K562 (cell line): ENCODE results near the gene SBDS. TPM values are rescaled to one million over a fixed set of nuclear protein-coding genes. Genes with fewer than 3 reads are reported as not detected.
"Not testable (repeated sequence)": the region's sequence is repeated elsewhere in the genome, so short reads cannot be mapped to it uniquely, and the experiment has no call there.

Source experiments
- ATAC-seq: fragments of 200-7000 bp; cut with Tn5 transposase; 3 replicates; pipeline ENCODE4 v1.9.1; 2020; ENCODE audit warnings: moderate library complexity
- BruUV-seq: library from RNA; stranded (reverse); fragments of 400-500 nt; replicated peaks from 2 replicates; lab custom pipeline; 2021; lab: Mats Ljungman, UMichigan
- CTCF ChIA-PET: fragments of 300-600 bp; formaldehyde crosslinking; extraction: SDS; loops from one replicate; lab custom pipeline; 2021; ENCODE audit warnings: low intra/inter-chr PET ratio; lab: Yijun Ruan, JAX
- POLR2A ChIA-PET: fragments of 300-600, 350-650 bp; sonication (Branson Sonifier 250); formaldehyde crosslinking; extraction: SDS; loops from one replicate; lab custom pipeline; 2021; ENCODE audit warnings: antibody characterized with exemption, inconsistent platforms; lab: Yijun Ruan, JAX
- DNase-seq, 4 experiments: peaks; one replicate each; pipeline versions ENCODE4 v3.0.0 to v3.0.0-alpha.2; 2011 to 2018; ENCODE audit warnings: low spot score in 3 of 4, mixed read lengths in 3 of 4; ENCODE audit errors: extremely low read depth in 1 of 4
- FAIRE-seq: peaks from 2 replicates; lab custom pipeline; 2011; peaks lifted over from hg19 to GRCh38; lab: Jason Lieb, UNC
- H2AFZ ChIP-seq: 2 replicates; pipeline ENCODE4 v1.6.0; 2011; ENCODE audit warnings: low read depth, low read length, control low read depth, inconsistent platforms
- H3K27ac ChIP-seq: fragments of 200-600 bp; 3 replicates; pipeline ENCODE4 v1.8.0; 2011; ENCODE audit warnings: low read depth, mild to moderate bottlenecking, control low read depth, inconsistent platforms, low read length, moderate library complexity, mixed read lengths; ENCODE audit errors: extremely low read depth
- H3K27me3 ChIP-seq, 2 experiments: fragments of 300-600 bp in 1 of 2; 2 replicates in 1 of 2; 3 replicates in 1 of 2; pipeline versions ENCODE4 v1.6.0 to v1.8.0; 2011; ENCODE audit warnings: inconsistent platforms in 2 of 2, low read length in 2 of 2, mild to moderate bottlenecking in 1 of 2, mixed read lengths in 1 of 2, moderate library complexity in 1 of 2; ENCODE audit not compliant: control insufficient read depth in 2 of 2, insufficient read depth in 2 of 2
- H3K36me3 ChIP-seq: fragments of 300-600 bp; 3 replicates; pipeline ENCODE4 v1.8.0; 2011; ENCODE audit warnings: mild to moderate bottlenecking, low read length, inconsistent platforms; ENCODE audit not compliant: control insufficient read depth, insufficient read depth
- H3K4me1 ChIP-seq, 2 experiments: fragments of 200-600 bp in 1 of 2; replicated peaks in 1 of 2; 2 replicates in 1 of 2; 3 replicates in 1 of 2; pipeline versions ENCODE4 v1.5.1 to v1.8.0; 2011; ENCODE audit warnings: inconsistent platforms in 2 of 2, low read length in 2 of 2, mild to moderate bottlenecking in 1 of 2, mixed read lengths in 1 of 2, moderate library complexity in 1 of 2; ENCODE audit not compliant: control insufficient read depth in 2 of 2, insufficient read depth in 2 of 2
- H3K4me2 ChIP-seq: 2 replicates; pipeline ENCODE4 v1.6.1; 2011; ENCODE audit warnings: low read length, control low read depth, inconsistent platforms, mixed read lengths; ENCODE audit not compliant: insufficient read depth
- H3K4me3 ChIP-seq: fragments of 200-600 bp; sonication (generic), shearing (Covaris generic); 2 replicates; pipeline ENCODE4 v1.5.1; 2016; ENCODE audit warnings: control low read depth, inconsistent platforms
- H3K79me2 ChIP-seq: fragments of 200-600 bp; 3 replicates; pipeline ENCODE4 v1.8.0; 2011; ENCODE audit warnings: low read length, inconsistent platforms; ENCODE audit not compliant: control insufficient read depth, insufficient read depth
- H3K9ac ChIP-seq, 2 experiments: 2 replicates each; pipeline versions ENCODE4 v1.6.0 to v1.6.1; 2011; ENCODE audit warnings: low read depth in 2 of 2, low read length in 2 of 2, control low read depth in 1 of 2, inconsistent platforms in 1 of 2, mild to moderate bottlenecking in 1 of 2, mixed read lengths in 1 of 2; ENCODE audit not compliant: insufficient read depth in 1 of 2
- H3K9me1 ChIP-seq: one replicate; pipeline ENCODE4 v1.6.0; 2011; ENCODE audit warnings: inconsistent platforms, mild to moderate bottlenecking, low read length, moderate library complexity; ENCODE audit not compliant: control insufficient read depth, insufficient read depth
- H3K9me3 ChIP-seq: replicated peaks from 2 replicates; pipeline ENCODE4 v1.5.1; 2011; ENCODE audit warnings: low read depth, low read length, inconsistent platforms; ENCODE audit not compliant: control insufficient read depth, insufficient read depth
- H4K20me1 ChIP-seq: replicated peaks from 2 replicates; pipeline ENCODE4 v1.6.1; 2011; ENCODE audit warnings: low read length, inconsistent platforms, mixed read lengths; ENCODE audit not compliant: control insufficient read depth, insufficient read depth
- CREB1 ChIP-seq, 2 experiments: sonication (generic) in 1 of 2; formaldehyde crosslinking in 1 of 2; IDR thresholded peaks; 2 replicates each; pipeline versions ENCODE4 v1.6.1 to v1.8.0; 2012 to 2022; ENCODE audit warnings: inconsistent platforms in 1 of 2, mild to moderate bottlenecking in 1 of 2, missing genetic modification reagents in 1 of 2, moderate library complexity in 1 of 2
- HDAC6 ChIP-seq: IDR thresholded peaks from 2 replicates; pipeline ENCODE4 v1.6.1; 2012; ENCODE audit warnings: low read depth, mild to moderate bottlenecking, control low read depth, inconsistent platforms, low read length, moderate library complexity
- YY1 ChIP-seq, 3 experiments: IDR thresholded peaks; 2 replicates each; pipeline ENCODE4 v1.6.1; 2011; ENCODE audit warnings: low read length in 2 of 3, mild to moderate bottlenecking in 2 of 3, moderate library complexity in 2 of 3, borderline replicate concordance in 1 of 3, control low read depth in 1 of 3, low read depth in 1 of 3; ENCODE audit not compliant: insufficient read depth in 3 of 3, insufficient replicate concordance in 2 of 3, control insufficient read depth in 1 of 3, insufficient read length in 1 of 3; ENCODE audit errors: extremely low read depth in 1 of 3
- WGBS: fragments of 100-300 bp; shearing (Covaris generic); methylation state at CpG from one replicate; pipeline ENCODE4 v1.1.6; 2016; ENCODE audit warnings: low coverage, mixed read lengths; ENCODE audit not compliant: insufficient coverage; ENCODE audit errors: missing lambda C conversion rate; 5-methylcytosine and 5-hydroxymethylcytosine counted together
- in situ Hi-C: fragments of 300-500 bp; cut with MboI; formaldehyde crosslinking; loops from 4 replicates; pipeline ENCODE4 v1.15.0; 2018; ENCODE audit warnings: inconsistent platforms, mixed read lengths
- intact Hi-C: fragments of 100-400 bp; cut with micrococcal nuclease; formaldehyde crosslinking; loops from 2 replicates; pipeline ENCODE4 v1.14.2; 2022
- polyA plus RNA-seq, 8 experiments: library from polyadenylated mRNA; depleted of rRNA in 4 of 8; stranded (reverse) in 5 of 8; unstranded in 3 of 8; fragments of >200 nt; fragmentation: Nextera tagmentation in 2 of 8; fragmentation: Illumina TruSeq in 1 of 8; extraction: Ambion mirVana in 2 of 8; extraction: Trizol in 1 of 8; gene quantifications; 2 replicates each; pipeline versions ENCODE4 v1.2.1 to v1.2.3, GENCODE V29; 2011 to 2014; ENCODE audit warnings: inconsistent platforms in 1 of 8, missing spikeins in 1 of 8
- total RNA-seq, 7 experiments: library from RNA; depleted of rRNA in 6 of 7; stranded (reverse); fragments of >200 nt in 6 of 7; fragmentation: Illumina TruSeq in 2 of 7; extraction: Trizol in 2 of 7; gene quantifications; 2 replicates each; pipeline versions ENCODE4 v1.2.1 to v1.2.3, GENCODE V29; 2011 to 2021; ENCODE audit warnings: low replicate concordance in 1 of 7
- TF ChIP-seq, protein P1 (sequence below): fragments of 450-650 bp; formaldehyde crosslinking; IDR thresholded peaks from 2 replicates; pipeline ENCODE4 v1.4.0; 2020; ENCODE audit warnings: mild to moderate bottlenecking, moderate library complexity

The SBDS gene
- total and polyA plus RNA-seq, 9 of the 15 experiments (the other 6 are each of a cell fraction or from before 2014, with no cell fraction given): 105 to 174 (median 117) TPM

DNA sequence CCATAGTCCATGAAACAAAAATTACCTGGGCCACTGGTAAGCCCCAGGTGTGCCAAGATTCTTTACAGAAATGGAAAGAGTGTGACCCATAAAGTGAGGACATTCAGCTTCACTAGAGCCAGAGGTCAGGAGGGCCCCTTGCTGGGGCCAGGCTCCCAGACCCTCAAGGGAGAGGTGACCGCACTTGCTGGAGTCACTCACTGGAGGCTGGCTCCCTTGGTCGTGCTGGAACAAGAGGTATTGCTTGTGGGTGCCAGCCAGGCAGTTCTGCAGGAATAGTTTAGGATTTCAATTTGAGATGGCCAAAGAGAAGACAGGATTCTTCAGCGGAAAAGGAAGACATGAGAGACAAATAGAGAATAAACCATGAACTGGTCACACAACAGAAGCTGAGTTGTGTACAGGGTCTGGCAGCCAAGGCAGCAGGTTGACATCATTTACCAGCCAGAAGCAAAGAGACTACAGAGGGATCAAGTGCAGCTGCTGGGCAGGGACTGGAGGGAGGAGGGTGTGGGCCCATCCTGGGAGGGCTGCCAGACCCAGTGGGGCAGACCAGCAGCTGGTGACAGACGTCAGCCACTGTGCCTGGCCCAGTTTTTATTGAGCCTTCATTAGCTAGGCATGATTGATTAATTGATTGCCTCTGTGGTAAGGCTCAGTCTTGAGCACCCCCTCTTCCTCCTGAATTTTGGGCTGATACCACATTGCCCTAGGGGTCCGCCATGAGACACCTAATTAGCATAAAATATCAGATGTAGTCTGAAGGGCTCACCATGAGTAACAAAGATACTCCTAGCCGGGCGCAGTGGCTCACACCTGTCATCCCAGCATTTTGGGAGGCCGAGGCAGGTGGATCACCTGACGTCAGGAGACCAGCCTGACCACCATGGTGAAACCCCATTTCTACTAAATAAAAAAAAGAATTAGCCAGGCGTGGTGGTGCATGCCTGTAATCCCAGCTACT is 41.3 kb upstream of the SBDS start:
- WGBS: 94% methylated on average over 9 of the region's 10 CpGs
- BruUV-seq, intact Hi-C loops, H3K4me1 ChIP-seq, H2AFZ ChIP-seq, H3K79me2 ChIP-seq, H3K4me3 ChIP-seq, H3K4me2 ChIP-seq, H3K9me1 ChIP-seq, H3K9me3 ChIP-seq, DNase-seq, CTCF ChIA-PET, H3K27me3 ChIP-seq, ATAC-seq, H3K9ac ChIP-seq, H3K27ac ChIP-seq, H4K20me1 ChIP-seq, FAIRE-seq, in situ Hi-C loops: not testable (repeated sequence)
- peaks cover 12% of the 10 kb centered on the region; the same call in 2 of the 3 replicates for H3K36me3 ChIP-seq
- POLR2A ChIA-PET: interaction anchor here (0.6 to 0.7 kb wide), 2 partner anchors 50 to 192 kb away, joined by 3 to 4 read pairs; no protein-coding TSS in a partner anchor

DNA sequence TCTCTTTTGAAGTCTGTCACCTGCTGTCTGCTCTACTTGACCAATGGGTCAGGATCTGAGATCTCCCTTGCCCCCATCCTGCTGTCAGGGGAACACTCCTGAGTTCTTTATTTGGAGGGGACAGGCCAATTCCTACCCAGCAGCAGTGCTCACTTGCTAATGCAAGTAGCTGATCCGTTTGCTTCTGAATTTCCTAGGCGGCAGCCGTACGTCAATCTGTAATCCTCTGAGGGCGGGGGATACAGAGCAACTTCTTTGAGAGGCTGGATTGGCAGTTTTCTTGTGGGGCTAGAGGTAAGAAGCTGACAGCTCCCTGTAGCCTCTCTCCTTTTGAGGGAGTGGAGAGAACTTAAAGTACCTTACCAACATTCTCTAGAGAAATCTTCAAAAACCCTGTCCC is 37.9 kb upstream of the SBDS start:
- WGBS: 88% methylated on average over 5 of the region's 5 CpGs
- TF ChIP-seq YY1 (IDR thresholded peaks at IDR 0.05; ENCODE audit: borderline replicate concordance in 1 of 3, control insufficient read depth in 1 of 3, extremely low read depth in 1 of 3, insufficient read depth in 3 of 3, insufficient read length in 1 of 3, insufficient replicate concordance in 2 of 3, low read depth in 1 of 3, low read length in 2 of 3) (no peak), HDAC6 (no peak), CREB1 (IDR thresholded peaks at IDR 0.05) (no peak), CREB1 (CRISPR knock-in tag; IDR thresholded peaks at IDR 0.05) (no peak)
- TF ChIP-seq, protein P1, sequence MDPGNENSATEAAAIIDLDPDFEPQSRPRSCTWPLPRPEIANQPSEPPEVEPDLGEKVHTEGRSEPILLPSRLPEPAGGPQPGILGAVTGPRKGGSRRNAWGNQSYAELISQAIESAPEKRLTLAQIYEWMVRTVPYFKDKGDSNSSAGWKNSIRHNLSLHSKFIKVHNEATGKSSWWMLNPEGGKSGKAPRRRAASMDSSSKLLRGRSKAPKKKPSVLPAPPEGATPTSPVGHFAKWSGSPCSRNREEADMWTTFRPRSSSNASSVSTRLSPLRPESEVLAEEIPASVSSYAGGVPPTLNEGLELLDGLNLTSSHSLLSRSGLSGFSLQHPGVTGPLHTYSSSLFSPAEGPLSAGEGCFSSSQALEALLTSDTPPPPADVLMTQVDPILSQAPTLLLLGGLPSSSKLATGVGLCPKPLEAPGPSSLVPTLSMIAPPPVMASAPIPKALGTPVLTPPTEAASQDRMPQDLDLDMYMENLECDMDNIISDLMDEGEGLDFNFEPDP (CRISPR knock-in tag): no peak
- Histone ChIP-seq H3K27me3 (no peaks in the 10 kb centered on the region), H2AFZ (no peak overlapping the region), H3K27ac (no peak overlapping the region), H3K9me1 (no peaks in the 10 kb centered on the region), H3K9ac (no peak overlapping the region), H3K9me3 (no peaks in the 10 kb centered on the region), H3K4me3 (no peak overlapping the region), H4K20me1 (no peaks in the 10 kb centered on the region), H3K4me2 (no peak overlapping the region), H3K79me2 (no peaks in the 10 kb centered on the region), H3K4me1 (no peaks in the 10 kb centered on the region), H3K36me3 (peaks cover 21% of the 10 kb centered on the region; the same call in 2 of the 3 replicates)
- no peak for ATAC-seq
- in situ Hi-C loops: no loop called here
- intact Hi-C loops: no loop called here
- CTCF ChIA-PET: no interaction called here
- DNase-seq: no peak
- POLR2A ChIA-PET: interaction anchor here (0.6 kb wide), 1 partner anchor 189 kb away, joined by 3 read pairs; no protein-coding TSS in a partner anchor
- no peak for FAIRE-seq
- BruUV-seq: no TSS peak
